H9 (cell line): ENCODE results near the gene MYH9. TPM values are rescaled to one million over a fixed set of nuclear protein-coding genes. Genes with fewer than 3 reads are reported as not detected.

Source experiments
- DNase-seq: peaks from one replicate; pipeline ENCODE4 v3.0.0-alpha.2; 2017
- H2AFZ ChIP-seq: one replicate; pipeline ENCODE4 v1.6.1; 2013; ENCODE audit warnings: mild to moderate bottlenecking, low read length, control low read depth, moderate library complexity
- H2AK5ac ChIP-seq: 2 replicates; pipeline ENCODE4 v1.6.1; 2013; ENCODE audit warnings: low read length, control low read depth, mixed read lengths; ENCODE audit not compliant: insufficient read length
- H2BK120ac ChIP-seq: one replicate; pipeline ENCODE4 v1.6.1; 2013; ENCODE audit warnings: low read depth, mild to moderate bottlenecking, low read length, control low read depth, inconsistent platforms; ENCODE audit not compliant: poor library complexity, severe bottlenecking
- H2BK12ac ChIP-seq: 2 replicates; pipeline ENCODE4 v1.6.1; 2013; ENCODE audit warnings: low read length, control low read depth, mixed read lengths, low read depth; ENCODE audit not compliant: insufficient read length
- H2BK15ac ChIP-seq: 2 replicates; pipeline ENCODE4 v1.6.1; 2013; ENCODE audit warnings: low read depth, low read length, control low read depth
- H2BK20ac ChIP-seq: one replicate; pipeline ENCODE4 v1.6.1; 2013; ENCODE audit warnings: low read depth, mild to moderate bottlenecking, low read length, control low read depth, inconsistent platforms; ENCODE audit not compliant: poor library complexity, severe bottlenecking
- H2BK5ac ChIP-seq: 2 replicates; pipeline ENCODE4 v1.6.1; 2013; ENCODE audit warnings: low read length, control low read depth, mixed read lengths; ENCODE audit not compliant: insufficient read length
- H3K14ac ChIP-seq: 2 replicates; pipeline ENCODE4 v1.6.1; 2013; ENCODE audit warnings: low read length, control low read depth; ENCODE audit not compliant: insufficient read depth
- H3K18ac ChIP-seq: 2 replicates; pipeline ENCODE4 v1.6.1; 2013; ENCODE audit warnings: low read depth, mild to moderate bottlenecking, mixed read lengths, low read length, control low read depth; ENCODE audit not compliant: insufficient read length
- H3K23ac ChIP-seq: 2 replicates; pipeline ENCODE4 v1.6.1; 2013; ENCODE audit warnings: low read length, control low read depth, mixed read lengths, low read depth; ENCODE audit not compliant: insufficient read length
- H3K23me2 ChIP-seq: 2 replicates; pipeline ENCODE4 v1.6.1; 2013; ENCODE audit warnings: low read depth, mild to moderate bottlenecking, mixed read lengths, low read length, control low read depth; ENCODE audit not compliant: insufficient read length, poor library complexity, severe bottlenecking
- H3K27ac ChIP-seq: 2 replicates; pipeline ENCODE4 v1.5.1; 2013; ENCODE audit warnings: low read length, control low read depth, mixed read lengths, low read depth; ENCODE audit not compliant: insufficient read length
- H3K27me3 ChIP-seq: 2 replicates; pipeline ENCODE4 v1.6.1; 2013; ENCODE audit warnings: low read length, control low read depth, inconsistent platforms; ENCODE audit not compliant: insufficient read depth
- H3K4ac ChIP-seq: 2 replicates; pipeline ENCODE4 v1.6.1; 2013; ENCODE audit warnings: low read depth, mild to moderate bottlenecking, control low read depth, inconsistent platforms, low read length, moderate library complexity
- H3K4me1 ChIP-seq: 2 replicates; pipeline ENCODE4 v1.6.1; 2013; ENCODE audit warnings: low read length, control low read depth, inconsistent platforms; ENCODE audit not compliant: insufficient read depth
- H3K4me2 ChIP-seq: 2 replicates; pipeline ENCODE4 v1.6.1; 2013; ENCODE audit warnings: low read length, control low read depth, mixed read lengths; ENCODE audit not compliant: insufficient read length, insufficient read depth
- H3K56ac ChIP-seq: 2 replicates; pipeline ENCODE4 v1.6.1; 2013; ENCODE audit warnings: low read depth, mild to moderate bottlenecking, mixed read lengths, low read length, control low read depth; ENCODE audit not compliant: insufficient read length
- H3K79me1 ChIP-seq: 2 replicates; pipeline ENCODE4 v1.6.1; 2013; ENCODE audit warnings: low read depth, mild to moderate bottlenecking, moderate library complexity, low read length, control low read depth, inconsistent platforms; ENCODE audit not compliant: insufficient read depth, poor library complexity, severe bottlenecking
- H3K79me2 ChIP-seq: 2 replicates; pipeline ENCODE4 v1.6.1; 2013; ENCODE audit warnings: low read length, control low read depth, inconsistent platforms; ENCODE audit not compliant: insufficient read depth
- H3K9ac ChIP-seq: 2 replicates; pipeline ENCODE4 v1.6.1; 2013; ENCODE audit warnings: low read length, control low read depth, mixed read lengths; ENCODE audit not compliant: insufficient read length; ENCODE audit errors: extremely low read depth
- H3K9me3 ChIP-seq: one replicate; pipeline ENCODE4 v1.6.1; 2013; ENCODE audit warnings: low read depth, low read length, inconsistent platforms; ENCODE audit not compliant: control insufficient read depth
- H3T11ph ChIP-seq: one replicate; pipeline ENCODE4 v1.6.1; 2013; ENCODE audit warnings: mild to moderate bottlenecking, low read length, control low read depth, inconsistent platforms
- H4K20me1 ChIP-seq: one replicate; pipeline ENCODE4 v1.6.1; 2013; ENCODE audit not compliant: control insufficient read depth, insufficient read length, insufficient read depth
- H4K5ac ChIP-seq: 2 replicates; pipeline ENCODE4 v1.6.1; 2013; ENCODE audit warnings: low read depth, mild to moderate bottlenecking, mixed read lengths, low read length, control low read depth; ENCODE audit not compliant: insufficient read length
- H4K8ac ChIP-seq: replicated peaks from 2 replicates; pipeline ENCODE4 v1.6.1; 2013; ENCODE audit warnings: low read length, control low read depth, mixed read lengths, low read depth; ENCODE audit not compliant: insufficient read length
- H4K91ac ChIP-seq: 2 replicates; pipeline ENCODE4 v1.6.1; 2013; ENCODE audit warnings: low read depth, mild to moderate bottlenecking, moderate library complexity, mixed read lengths, low read length, control low read depth; ENCODE audit not compliant: insufficient read length
- H3K27ac Mint-ChIP-seq, 3 experiments: 2 replicates in 2 of 3; 3 replicates in 1 of 3; pipeline ENCODE4 v1.8.0; 2020 to 2021; ENCODE audit warnings: mixed read lengths in 3 of 3, mild to moderate bottlenecking in 1 of 3, moderate library complexity in 1 of 3
- H3K27me3 Mint-ChIP-seq: 2 replicates; pipeline ENCODE4 v1.8.0; 2021; ENCODE audit warnings: low read depth, mild to moderate bottlenecking, moderate library complexity, mixed read lengths
- H3K36me3 Mint-ChIP-seq, 3 experiments: 2 replicates in 2 of 3; 3 replicates in 1 of 3; pipeline ENCODE4 v1.8.0; 2020 to 2021; ENCODE audit warnings: low read depth in 3 of 3, mixed read lengths in 3 of 3; ENCODE audit not compliant: insufficient read depth in 1 of 3
- H3K4me1 Mint-ChIP-seq, 2 experiments: 2 replicates each; pipeline ENCODE4 v1.8.0; 2020; ENCODE audit warnings: mixed read lengths in 2 of 2
- H3K4me3 Mint-ChIP-seq, 2 experiments: 2 replicates in 1 of 2; 3 replicates in 1 of 2; pipeline ENCODE4 v1.8.0; 2020 to 2021; ENCODE audit warnings: mild to moderate bottlenecking in 2 of 2, mixed read lengths in 2 of 2, moderate library complexity in 1 of 2
- H3K9me3 Mint-ChIP-seq, 2 experiments: 2 replicates in 1 of 2; 3 replicates in 1 of 2; pipeline ENCODE4 v1.8.0; 2020; ENCODE audit warnings: mild to moderate bottlenecking in 2 of 2, mixed read lengths in 2 of 2, moderate library complexity in 1 of 2
- WGBS: extraction: QIAGEN DNeasy Blood & Tissue Kit; methylation state at CpG from one replicate; pipeline ENCODE4 v1.1.7; 2013; ENCODE audit warnings: missing lambda C conversion rate, low lambda C conversion rate, mixed read lengths; ENCODE audit not compliant: insufficient read length; ENCODE audit errors: extremely low coverage; 5-methylcytosine and 5-hydroxymethylcytosine counted together
- total RNA-seq: library from RNA; stranded (reverse); gene quantifications from 2 replicates; pipeline ENCODE4 v1.2.1, GENCODE V29; 2021
- TF ChIP-seq, protein P1 (sequence below): fragments of 200-600 bp; sonication (generic); conservative IDR thresholded peaks from 3 replicates; pipeline ENCODE4 v1.8.0; 2021; ENCODE audit warnings: antibody characterized with exemption, mild to moderate bottlenecking

The MYH9 gene
- total RNA-seq, 1 experiment from 2014 or later, result 266 TPM

DNA sequence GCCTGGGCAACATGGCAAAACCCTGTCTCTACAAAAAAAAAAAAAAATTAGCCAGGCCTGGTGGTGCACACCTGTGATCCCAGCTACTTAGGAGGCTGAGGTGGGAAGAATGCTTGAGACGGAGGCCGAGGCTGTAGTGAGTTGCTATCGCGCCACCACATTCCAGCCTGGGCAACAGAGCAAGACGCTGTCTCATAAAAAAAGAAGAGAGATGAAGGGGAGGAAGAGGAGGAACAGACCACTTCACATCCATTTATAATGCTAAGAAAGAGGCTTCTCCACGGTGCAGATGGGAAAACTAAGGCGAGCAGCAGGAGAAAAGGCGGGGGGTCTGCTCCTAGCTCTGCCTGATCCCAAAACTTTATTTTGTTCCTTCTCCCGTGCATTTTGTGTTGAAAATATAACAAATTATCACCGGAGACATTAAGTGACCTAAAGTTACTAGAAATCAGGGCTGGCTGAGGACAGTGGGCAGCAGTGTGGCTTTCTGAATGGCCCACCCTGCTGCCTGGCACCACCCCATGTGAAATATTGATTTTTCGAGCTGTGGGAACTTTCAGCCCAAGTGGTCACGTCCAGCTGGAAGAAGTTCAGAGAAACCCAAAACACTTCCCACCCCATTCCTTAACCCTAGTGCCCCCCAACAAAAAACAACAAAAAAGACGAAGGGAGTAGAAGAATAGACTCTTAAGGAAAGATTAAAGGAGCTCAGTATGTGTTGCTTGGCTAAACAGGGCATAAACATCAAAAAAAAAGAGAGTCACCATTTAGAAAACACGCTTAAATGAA, 9.5 kb downstream of the MYH9 start:
- Histone ChIP-seq H4K8ac (no peak overlapping the region), H3K23ac (no peak overlapping the region), H3K27me3 (no peaks in the 10 kb centered on the region), H3K4ac (no peak overlapping the region), H3K79me1 (peaks cover 20% of the 10 kb centered on the region), H4K5ac (no peak overlapping the region), H3K27ac (no peak overlapping the region), H2BK5ac (no peak overlapping the region), H4K91ac (no peak overlapping the region), H2BK20ac (no peak overlapping the region), H2BK12ac (no peak overlapping the region), H3T11ph (no peak overlapping the region), H3K23me2 (peaks cover 3% of the 10 kb centered on the region), H2BK15ac (no peak overlapping the region), H3K4me2 (no peak overlapping the region), H3K4me1 (no peaks in the 10 kb centered on the region; the same call in 1 of the 2 replicates), H2AFZ (no peak overlapping the region), H4K20me1 (no peaks in the 10 kb centered on the region), H3K9me3 (no peaks in the 10 kb centered on the region), H3K9ac (no peak overlapping the region), H3K14ac (no peak overlapping the region), H2BK120ac (no peak overlapping the region), H3K79me2 (peaks cover 60% of the 10 kb centered on the region), H3K56ac (no peak overlapping the region), H2AK5ac (no peak overlapping the region), H3K18ac (no peak overlapping the region)
- Mint-ChIP-seq H3K27me3 (no peaks in the 10 kb centered on the region), H3K4me1 (peaks cover 42 to 48% of the 10 kb centered on the region in 2 experiments), H3K4me3 (no peak overlapping the region; a peak in 2 of 5 replicates), H3K27ac (peak overlapping the region; percentile 62 to 71 (median 70)), H3K9me3 (no peaks in the 10 kb centered on the region; a peak in 2 of 5 replicates), H3K36me3 (peaks cover 19 to 32% (median 27%) of the 10 kb centered on the region in 3 experiments)
- DNase-seq, result no peak
- TF ChIP-seq, protein P1, sequence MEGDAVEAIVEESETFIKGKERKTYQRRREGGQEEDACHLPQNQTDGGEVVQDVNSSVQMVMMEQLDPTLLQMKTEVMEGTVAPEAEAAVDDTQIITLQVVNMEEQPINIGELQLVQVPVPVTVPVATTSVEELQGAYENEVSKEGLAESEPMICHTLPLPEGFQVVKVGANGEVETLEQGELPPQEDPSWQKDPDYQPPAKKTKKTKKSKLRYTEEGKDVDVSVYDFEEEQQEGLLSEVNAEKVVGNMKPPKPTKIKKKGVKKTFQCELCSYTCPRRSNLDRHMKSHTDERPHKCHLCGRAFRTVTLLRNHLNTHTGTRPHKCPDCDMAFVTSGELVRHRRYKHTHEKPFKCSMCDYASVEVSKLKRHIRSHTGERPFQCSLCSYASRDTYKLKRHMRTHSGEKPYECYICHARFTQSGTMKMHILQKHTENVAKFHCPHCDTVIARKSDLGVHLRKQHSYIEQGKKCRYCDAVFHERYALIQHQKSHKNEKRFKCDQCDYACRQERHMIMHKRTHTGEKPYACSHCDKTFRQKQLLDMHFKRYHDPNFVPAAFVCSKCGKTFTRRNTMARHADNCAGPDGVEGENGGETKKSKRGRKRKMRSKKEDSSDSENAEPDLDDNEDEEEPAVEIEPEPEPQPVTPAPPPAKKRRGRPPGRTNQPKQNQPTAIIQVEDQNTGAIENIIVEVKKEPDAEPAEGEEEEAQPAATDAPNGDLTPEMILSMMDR, result no peak
- no CpG with 5 or more reads among the region's 14 CpGs for WGBS
